ENCODE results near the gene BRSK2.

The BRSK2 gene

DNA sequence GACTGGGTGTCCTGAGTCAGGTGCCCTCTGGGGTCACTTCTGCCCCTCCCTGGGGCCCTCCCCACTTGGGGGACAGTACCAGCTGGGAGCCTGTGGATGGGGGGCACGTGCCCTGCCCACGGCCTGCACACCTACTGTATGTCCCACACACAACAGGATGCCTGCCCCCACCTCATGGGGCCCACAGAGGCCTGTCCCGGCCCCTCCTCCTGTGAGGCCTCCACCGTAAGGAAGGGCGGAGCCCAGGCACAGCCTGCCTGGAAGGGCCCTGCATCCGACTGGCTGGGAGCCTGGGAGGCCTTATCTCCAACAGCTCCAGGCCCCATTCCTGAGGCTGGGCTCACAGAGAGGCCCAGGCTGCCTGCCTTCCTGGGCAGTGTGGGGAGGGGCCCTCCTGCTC is 47.8 kb downstream of the BRSK2 start:
- DNase-seq (ENCODE audit: low spot score): no peak

DNA sequence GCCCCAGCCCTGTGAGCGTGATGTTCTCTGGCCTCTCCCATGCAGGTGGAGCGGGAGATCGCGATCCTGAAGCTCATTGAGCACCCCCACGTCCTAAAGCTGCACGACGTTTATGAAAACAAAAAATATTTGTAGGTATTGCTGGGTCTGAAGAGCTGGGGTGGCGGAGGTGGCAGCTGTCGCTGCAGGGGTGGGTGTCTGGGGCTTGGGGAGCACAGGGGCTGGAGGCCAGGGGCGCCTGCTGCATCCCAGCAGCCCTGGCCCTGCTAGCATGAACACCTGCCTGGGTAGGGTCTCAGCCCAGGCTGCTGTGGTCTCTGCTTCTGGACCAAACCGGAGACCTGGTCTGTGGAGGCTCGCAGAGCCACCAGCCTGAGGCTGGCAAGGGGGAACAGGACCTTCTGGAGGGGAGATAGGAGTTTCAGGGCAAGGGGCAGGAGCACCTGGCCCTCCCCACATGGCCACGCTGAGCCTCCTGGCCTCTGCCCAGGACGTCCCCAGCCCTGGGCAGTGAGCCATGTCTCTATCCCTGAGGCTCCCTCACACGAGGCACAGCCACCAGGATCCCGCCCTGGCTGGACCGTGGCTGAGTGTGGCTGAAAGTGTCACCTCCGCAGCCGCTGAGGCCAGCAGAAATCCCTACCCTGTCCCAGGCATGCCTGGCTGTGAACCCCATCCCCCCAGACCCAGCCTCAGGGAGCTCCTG is 48.7 kb downstream of the BRSK2 start:
- DNase-seq (ENCODE audit: low spot score): no peak

DNA sequence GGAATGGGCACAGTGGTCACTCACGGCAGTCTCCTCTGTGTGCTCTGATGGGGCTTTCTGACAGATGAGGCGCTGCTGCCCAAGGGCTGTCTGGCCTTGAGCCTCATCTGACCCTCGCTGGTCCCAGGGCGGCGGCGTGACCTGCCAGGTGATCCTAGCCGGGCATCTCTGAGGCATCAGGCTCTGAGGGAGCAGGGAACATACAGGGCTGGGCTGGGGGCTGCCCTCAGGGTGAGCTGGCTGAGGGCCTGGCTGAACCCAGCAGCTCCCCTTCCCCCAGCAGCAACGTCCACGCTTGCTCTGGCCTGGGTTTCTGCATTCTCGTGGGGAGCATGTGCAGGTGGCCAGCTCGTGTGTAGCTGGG is 49.2 kb downstream of the BRSK2 start:
- no peak for DNase-seq (ENCODE audit: low spot score)

DNA sequence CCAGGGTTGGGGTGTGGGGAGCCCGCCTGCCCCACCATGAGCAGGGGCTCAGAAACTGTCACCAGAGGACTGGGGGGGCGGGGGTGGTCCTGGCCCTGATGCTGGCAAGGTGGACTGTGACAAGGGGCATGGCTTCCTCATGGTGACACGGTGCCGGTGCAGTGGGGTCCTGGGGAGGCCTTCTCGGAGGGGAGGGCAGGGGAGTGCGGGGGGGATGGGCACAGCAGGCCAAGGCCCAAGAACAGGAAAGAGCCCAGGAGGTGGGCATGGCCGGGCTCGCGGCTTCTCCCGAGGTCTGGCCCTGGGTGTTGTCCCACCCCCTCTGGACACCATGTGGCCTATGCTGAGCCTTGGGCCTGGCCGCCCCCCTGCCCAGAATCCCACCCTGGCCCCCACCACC is 49.6 kb downstream of the BRSK2 start:
- DNase-seq (ENCODE audit: low spot score): no peak

DNA sequence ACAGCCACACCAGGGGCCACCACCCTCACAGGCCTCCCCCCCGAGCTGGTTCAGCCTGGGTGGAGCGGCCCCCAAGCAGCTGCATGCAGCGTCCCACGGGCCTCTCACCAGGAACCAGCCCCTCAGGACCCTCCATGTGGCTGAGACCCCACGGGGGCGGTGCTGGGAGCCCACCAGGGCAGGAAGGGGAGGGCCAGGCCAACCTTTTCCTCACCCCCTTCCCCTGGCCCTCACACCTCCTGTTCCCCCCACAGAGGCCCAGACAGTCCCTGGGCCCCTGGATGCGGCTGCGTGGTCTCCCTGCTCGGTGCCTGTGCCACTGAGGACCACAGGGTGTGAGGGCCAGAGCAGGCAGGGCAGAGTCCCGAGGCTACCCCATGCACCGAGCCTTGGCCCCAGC is 50.3 kb downstream of the BRSK2 start:
- DNase-seq (ENCODE audit: low spot score): no peak

DNA sequence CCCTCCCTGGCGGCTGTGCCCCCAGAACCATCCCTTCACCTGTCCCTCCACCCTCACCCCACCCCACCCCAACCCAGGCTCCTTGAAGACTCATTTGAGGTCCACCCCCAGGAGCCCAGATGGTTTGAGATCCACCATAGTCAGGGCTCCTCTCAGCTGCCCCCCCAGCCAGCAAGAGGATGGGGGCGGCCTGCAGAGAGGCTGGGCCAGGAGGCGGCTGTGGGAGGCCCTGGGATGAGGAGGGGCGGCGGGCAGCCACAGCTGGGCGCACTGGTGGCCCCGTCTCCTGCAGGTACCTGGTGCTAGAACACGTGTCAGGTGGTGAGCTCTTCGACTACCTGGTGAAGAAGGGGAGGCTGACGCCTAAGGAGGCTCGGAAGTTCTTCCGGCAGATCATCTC is 50.8 kb downstream of the BRSK2 start:
- DNase-seq (ENCODE audit: low spot score): no peak

DNA sequence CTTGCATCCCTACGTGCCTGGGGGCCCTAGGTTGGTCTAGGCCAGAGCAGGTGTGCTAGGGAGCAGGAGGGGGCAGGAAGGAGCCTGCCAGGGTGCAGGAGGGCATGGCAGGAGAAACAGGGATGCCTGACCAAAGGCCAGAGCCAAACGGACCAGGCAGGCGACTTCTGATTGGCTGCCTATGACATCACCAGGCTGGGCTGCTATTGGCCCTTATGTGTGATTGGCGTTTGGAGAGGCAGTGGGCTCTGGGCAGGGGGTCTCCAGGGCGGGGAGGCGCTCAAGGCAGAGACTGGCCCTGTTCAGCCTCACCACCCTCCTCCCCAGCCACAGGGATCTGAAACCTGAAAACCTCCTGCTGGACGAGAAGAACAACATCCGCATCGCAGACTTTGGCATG is 52.4 kb downstream of the BRSK2 start:
- DNase-seq (ENCODE audit: low spot score): no peak

DNA sequence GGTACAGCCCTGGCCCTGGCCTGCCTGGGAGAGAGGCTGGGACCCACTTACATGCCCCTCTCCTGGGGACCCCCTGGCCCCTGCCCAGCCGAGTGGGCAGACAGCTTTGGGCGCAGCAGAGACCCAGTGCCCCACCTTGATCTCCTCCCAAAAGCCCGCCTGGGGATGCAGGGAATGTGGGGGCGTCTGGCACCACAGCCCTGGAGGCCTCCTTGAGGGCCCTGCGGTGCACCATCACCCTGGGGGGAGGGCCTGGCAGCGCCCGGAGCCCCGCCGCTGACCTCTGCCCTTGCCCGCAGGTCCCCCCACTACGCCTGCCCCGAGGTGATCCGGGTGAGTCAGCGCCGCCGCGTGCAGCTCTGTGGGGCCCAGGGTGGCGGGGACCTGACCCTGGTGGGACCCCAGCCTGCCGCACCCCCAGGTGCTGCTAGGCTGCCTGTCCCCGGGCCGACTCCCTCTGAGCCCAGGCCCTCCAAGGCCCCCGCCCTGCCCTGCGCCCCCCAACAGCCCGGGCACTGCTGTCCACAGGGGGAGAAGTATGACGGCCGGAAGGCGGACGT is 53.2 kb downstream of the BRSK2 start:
- DNase-seq (ENCODE audit: low spot score): no peak

DNA sequence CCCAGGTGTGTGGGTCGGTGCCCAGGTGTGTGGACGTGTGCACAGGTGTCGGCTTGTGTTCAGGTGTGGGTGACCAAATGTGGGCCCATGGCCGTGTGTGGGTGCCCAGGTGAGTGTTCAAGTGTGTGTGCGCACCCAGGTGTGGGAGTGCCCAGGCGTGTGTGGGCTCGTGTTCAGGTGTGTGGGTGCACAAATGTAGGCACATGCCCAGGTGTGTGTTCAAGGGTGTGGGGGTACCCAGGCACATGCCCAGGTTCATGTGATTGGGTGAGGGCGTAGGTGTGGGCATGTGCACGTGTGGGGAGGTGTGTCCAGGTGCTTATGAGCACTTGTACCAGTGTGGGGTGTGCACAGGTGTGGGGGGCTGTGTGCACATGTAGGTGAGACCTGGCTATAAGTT is 54.0 kb downstream of the BRSK2 start:
- DNase-seq (ENCODE audit: low spot score): no peak

DNA sequence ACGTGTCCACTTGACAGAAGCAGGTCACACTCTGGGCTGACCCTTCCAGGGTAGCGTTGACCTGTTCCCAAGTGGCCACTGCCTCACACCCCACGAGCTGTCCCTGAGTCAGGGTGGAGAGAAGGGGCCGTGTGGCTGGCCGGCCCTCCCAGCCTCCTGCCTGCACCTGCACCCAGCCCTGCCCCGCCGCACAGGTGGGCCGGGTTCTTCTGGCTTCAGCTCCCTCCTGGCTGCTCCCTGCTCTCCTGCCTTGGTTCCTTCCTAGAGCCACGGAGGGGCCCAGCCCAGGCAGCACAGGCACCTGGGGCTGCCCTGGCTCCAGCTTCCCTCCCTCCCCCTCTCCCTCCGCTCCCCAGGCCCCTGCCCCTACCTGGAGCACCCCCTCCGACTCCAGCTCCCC is 54.6 kb downstream of the BRSK2 start:
- no peak for DNase-seq (ENCODE audit: low spot score)

DNA sequence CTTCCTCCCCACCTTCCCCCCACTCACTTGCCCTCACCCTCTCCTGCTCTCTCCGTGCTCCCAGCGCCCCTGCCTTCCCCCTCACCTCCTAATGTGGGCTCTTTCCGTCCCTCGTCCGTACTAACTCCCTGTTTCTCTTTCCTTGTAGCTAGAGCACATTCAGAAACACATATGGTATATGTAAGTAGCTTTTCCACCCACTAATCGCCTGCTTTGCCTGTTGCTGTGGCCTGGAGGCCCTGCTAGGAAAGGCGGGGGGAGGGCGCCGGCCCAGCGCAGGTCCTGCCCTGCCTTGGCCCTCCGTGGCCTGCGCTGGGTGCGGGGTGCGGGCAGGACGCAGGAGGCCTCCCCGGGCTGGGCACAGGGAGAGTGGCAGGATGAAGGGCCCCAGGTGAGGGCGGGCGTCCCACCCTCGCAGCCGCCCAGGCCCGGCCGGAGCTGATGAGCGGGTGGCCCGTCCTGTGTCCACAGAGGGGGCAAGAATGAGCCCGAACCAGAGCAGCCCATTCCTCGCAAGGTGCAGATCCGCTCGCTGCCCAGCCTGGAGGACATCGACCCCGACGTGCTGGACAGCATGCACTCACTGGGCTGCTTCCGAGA is 55.2 kb downstream of the BRSK2 start:
- DNase-seq (ENCODE audit: low spot score): no peak

DNA sequence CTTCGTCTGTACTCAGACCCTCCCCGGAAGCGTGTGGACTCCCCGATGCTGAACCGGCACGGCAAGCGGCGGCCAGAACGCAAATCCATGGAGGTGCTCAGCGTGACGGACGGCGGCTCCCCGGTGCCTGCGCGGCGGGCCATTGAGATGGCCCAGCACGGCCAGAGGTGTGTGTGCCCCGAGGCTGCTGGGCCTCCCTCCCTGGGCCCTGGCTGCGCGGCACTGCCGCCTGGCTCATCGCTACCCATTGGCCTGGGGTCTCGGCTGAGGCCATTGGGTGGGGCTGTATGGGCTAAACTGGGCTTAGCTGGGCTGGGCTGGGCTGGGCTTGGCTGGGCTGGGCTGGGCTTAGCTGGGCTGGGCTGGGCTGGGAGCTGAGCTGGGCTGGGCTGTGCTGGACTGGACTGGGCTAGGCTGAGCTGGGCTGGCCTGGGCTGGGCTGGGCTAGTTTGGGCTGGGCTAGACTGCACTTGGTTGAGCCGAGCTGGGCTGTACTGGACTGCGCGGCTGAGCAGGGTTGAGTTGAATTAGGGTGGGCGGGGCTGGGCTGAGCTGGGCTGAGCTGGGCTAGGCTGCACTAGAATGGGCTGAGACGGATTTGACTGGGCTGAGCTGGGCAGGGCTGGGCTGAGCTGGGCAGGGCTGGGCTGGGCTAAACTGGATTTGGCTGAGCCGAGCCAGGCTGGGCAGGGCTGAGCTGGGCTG is 56.2 kb downstream of the BRSK2 start:
- no peak for DNase-seq (ENCODE audit: low spot score)

DNA sequence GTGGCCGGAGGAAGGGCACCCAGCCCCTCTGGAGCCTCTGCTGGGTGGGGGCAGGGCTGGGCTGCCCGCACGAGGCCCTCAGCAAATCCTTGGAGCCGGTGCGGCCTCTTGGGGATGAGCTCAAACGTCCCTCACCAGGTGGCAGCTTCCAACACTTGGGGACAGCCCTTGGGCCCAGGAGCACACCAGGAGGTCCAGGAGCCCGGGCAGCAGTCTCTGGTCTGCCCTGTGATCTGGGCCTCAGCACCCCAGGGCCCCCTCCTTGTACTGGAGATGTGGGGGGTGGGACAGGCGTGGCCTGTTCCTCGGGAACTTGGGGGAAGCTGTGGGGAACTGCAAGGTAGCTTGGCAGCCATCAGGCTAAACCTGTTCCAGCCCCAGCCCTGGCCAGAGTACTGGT is 56.9 kb downstream of the BRSK2 start:
- DNase-seq (ENCODE audit: low spot score): no peak

DNA sequence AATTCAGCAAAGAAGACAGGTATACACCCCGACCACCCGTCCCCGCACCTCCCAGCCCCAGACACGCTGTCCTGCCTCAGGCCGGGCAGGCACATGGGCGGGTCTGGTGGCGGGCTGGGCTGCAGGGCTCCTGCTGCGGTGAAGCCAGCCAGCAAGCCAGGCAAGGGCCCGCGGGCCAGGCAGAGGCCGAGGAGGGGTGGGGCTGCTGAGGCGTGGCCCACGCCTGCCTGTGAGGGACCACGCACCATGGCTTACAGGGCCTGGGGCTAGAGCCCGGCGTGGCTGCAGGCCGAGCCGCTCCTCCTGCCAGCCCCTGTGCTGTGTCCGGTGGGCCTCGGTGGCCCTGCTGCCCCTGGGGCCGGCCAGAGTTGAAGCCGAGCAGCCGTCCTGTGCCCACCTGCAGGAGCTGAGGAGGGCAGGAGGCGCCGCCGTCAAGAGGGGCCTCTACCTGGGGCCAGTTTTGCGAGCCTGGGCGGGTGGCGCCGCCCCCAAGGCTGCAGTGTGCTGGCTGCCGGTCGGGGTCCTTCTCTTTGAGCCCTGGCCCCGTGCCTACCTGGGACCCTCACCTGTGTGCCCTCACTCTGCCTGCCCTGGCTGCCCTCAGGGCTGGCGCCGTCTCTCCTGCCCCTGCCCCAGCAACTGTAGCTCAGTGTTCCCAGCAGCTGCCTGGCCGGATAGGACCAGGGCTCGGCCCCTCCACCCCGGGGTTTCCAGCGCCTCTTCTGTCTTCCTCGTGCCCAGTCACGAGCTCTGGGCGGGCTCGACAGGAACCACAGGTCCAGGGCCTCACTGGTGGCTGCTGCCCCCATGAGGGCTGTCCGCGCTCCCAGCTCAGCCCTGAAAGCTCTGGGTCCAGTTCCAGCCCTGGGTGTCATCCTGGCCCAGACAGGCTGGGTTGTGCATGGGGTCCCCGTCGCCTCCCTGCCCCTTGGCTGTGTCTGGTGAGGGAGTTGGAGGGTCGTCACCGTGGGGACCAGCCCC is 58.4 kb downstream of the BRSK2 start:
- no peak for DNase-seq (ENCODE audit: low spot score)

DNA sequence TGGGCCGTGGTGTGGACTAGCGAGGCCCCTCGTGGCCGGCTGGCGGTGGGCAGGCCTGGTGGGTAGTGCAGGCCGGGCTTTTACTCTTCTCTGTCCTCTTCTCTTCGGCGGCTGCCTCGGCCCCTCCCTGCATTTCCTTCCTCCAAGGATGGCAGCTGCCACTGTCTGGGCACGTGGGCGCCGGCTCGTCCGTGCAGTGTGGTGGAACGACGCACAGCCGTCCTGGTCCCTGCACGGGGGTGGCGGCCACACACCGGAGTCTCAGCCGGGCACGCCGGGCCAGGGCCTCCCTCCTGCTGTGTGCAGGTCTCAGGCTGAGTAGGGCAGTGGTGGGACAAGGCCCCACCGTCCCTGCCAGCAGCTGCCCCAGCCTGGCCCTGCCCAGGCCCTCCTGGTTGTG is 59.1 kb downstream of the BRSK2 start:
- DNase-seq (ENCODE audit: low spot score): no peak

DNA sequence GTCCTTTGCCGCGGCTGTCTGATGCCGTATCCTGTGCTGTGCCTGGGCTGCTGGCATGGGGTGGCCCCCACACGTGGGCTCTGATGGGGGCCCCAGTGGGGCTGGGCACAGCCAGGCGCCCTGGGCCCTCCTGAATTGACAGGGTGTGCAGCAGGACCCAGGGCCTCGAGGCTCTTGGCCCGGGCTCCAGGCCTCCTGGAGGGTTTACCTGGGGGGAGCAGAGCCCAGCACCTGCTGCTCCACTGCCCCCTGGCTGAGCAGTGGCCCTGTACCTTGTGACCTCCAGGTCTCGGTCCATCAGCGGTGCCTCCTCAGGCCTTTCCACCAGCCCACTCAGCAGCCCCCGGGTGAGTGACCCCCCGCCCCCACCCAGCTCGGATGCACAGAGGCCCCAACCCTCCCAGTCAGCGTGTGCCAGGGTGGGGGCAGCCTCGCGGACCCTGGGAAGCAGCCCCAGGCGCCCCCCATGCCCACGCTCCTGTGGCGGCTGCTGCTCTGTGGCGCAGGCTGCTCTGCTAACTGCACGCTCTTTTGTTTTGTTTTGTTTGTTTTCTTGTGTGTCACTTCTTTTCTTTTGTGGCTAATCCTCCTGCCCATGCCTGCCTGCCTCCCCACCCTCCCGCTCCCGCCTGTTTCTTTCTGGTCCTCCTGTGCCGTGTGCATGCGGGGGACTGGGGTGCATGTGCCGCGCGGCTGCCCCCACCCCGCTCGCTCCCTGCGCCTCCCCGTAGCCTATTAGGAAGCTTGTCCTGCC is 59.9 kb downstream of the BRSK2 start:
- no peak for DNase-seq (ENCODE audit: low spot score)

DNA sequence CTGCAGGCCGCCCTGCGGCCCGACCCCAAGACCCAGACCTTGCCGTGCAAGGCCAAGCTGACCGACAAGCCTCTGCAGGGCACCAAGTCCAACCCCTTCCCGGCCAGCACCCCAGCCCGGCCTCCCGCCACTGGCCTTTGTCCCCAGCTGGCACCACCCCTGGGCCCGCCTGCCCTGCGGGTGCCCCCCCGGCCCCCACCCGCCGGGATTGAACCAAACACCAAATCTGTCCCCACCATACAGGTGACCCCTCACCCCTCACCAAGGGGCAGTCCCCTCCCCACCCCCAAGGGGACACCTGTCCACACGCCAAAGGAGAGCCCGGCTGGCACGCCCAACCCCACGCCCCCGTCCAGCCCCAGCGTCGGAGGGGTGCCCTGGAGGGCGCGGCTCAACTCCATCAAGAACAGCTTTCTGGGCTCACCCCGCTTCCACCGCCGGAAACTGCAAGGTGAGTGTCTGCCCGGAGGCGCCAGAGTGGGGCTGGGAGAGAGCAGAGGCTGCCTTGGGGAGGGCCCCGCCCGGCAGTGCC is 60.7 kb downstream of the BRSK2 start:
- DNase-seq (ENCODE audit: low spot score): no peak

DNA sequence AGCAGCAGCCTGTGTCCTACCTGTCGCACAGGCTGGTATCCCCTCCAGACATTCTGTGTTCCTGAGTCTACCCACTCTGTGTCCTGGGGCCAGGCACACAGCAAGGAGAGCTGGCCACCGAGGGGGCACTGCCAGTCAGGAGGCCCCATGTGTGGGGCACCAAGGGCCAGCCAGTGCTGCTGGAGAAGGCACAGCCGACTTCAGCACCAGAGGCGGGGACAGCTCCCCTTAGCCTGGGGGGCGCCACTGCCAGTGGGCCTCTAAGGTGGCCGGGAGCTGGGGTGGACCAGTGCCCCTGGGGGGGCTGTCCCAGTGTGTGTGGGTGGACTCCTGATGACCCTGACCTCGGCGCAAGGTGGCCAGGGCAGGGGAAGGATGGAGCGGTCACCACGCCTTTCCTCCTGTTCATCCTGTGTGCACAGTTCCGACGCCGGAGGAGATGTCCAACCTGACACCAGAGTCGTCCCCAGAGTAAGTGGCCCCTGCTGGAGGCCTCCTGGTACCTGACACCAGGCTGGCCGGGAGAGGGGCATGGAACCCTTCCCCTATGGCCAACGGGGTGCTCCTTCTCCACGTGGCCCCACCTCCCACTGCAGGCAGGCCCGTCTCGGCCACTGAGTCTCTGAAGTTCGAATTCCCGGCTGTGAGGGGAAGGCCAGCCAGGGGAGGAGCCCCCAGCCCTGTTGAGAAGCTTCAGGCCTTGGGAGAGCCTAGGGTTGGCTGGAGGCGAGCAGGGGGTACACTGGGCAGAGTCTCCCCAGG is 61.4 kb downstream of the BRSK2 start:
- DNase-seq (ENCODE audit: low spot score): no peak

DNA sequence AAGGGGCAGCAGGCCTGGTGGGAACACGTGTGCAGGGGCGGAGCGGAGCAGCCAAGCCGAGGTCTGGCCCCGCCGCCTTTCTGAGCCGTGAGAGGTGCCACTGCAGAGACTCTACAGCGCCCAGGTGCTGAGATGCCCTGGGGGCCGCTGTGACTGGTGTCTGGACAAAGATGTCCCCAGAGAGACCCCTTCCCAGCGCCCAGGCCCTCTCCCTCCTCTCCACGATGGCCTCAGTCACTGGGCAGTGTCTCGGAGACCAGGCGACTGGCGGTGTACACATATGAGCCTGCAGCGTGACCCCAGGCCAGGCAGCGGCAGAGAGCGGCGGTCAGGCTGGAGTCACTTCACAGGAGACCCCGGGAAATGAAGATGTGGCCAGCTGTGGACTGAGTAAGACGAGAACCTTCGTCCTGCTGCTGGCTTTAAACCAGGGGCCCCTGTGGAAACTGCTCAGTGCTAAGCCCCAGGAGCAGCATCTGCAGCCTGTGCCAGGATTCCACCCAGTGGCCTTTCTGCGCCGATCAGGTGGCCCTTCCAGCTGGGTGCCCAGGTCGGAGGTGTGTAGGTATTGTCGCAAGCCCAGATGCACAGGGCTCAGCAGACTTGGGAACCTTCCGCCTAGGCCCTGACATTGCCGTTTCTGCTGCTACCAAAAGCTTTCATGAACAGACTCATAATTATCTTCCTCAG is 62.2 kb downstream of the BRSK2 start:
- DNase-seq (ENCODE audit: low spot score): no peak

DNA sequence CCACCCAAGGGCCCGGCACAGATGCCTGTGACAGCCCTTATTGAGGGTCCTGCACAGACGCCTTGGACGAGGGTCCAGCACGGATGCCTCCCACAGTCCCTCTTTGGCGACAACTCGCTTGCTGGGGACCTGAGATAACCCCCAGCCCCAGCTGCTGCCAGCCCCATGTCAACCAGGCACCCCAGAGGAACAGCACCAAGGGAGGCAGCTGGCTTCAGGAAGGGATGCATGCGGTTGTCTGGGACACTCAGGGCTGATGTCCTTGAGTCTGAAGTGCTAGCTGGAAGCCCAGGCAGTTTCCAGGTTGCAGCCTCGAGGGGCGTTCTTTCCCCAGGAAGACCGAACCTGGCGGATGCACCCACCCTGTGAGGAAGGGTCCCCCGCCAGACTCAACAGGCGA is 63.0 kb downstream of the BRSK2 start:
- no peak for DNase-seq (ENCODE audit: low spot score)
